Naive thymus-derived CD4-positive, alpha-beta T cell (primary cell): Measurements from ENCODE around the gene GNG8. TPM values are rescaled to one million over a fixed set of nuclear protein-coding genes. Genes with fewer than 3 reads are reported as not detected.

Source experiments
- ATAC-seq: fragments of 150-1000 bp; cut with Tn5 transposase; 2 replicates; pipeline ENCODE4 v1.10.0; 2021; ENCODE audit warnings: mild to moderate bottlenecking, moderate library complexity
- CTCF ChIA-PET: fragments of 350-600 bp; sonication (Branson Sonifier 250); formaldehyde crosslinking; loops from one replicate; lab custom pipeline; 2021; ENCODE audit warnings: antibody characterized with exemption; lab: Charles Lee
- POLR2A ChIA-PET: fragments of 350-600 bp; sonication (Branson Sonifier 250); formaldehyde crosslinking; loops from one replicate; lab custom pipeline; 2021; ENCODE audit warnings: antibody characterized with exemption, inconsistent platforms; lab: Charles Lee
- DNase-seq, 9 donors: peaks; one replicate each; pipeline versions ENCODE4 v3.0.0 to v3.0.0-alpha.2; 2020 to 2022; ENCODE audit warnings: mixed read lengths in 1 of 9
- H3K27ac ChIP-seq: one replicate; pipeline ENCODE4 v1.7.0; 2013; ENCODE audit warnings: mild to moderate bottlenecking, low read depth, low read length, moderate library complexity
- H3K27me3 ChIP-seq, 2 donors: one replicate each; pipeline ENCODE4 v1.7.0; 2013; ENCODE audit warnings: low read length in 2 of 2, mild to moderate bottlenecking in 2 of 2, moderate library complexity in 2 of 2; ENCODE audit not compliant: control insufficient read depth in 2 of 2, insufficient read depth in 2 of 2
- H3K36me3 ChIP-seq, 3 experiments: 1 replicate in 2 of 3; 2 replicates in 1 of 3; pipeline ENCODE4 v1.7.0; 2013; ENCODE audit warnings: low read length in 3 of 3, mild to moderate bottlenecking in 3 of 3, moderate library complexity in 1 of 3; ENCODE audit not compliant: insufficient read depth in 3 of 3, control insufficient read depth in 2 of 3
- H3K4me1 ChIP-seq, 2 donors: one replicate each; pipeline ENCODE4 v1.7.0; 2013; ENCODE audit warnings: low read length in 2 of 2, mild to moderate bottlenecking in 2 of 2, moderate library complexity in 1 of 2; ENCODE audit not compliant: control insufficient read depth in 2 of 2, insufficient read depth in 2 of 2
- H3K4me3 ChIP-seq: 2 replicates; pipeline ENCODE4 v1.7.0; 2013; ENCODE audit warnings: mild to moderate bottlenecking, low read length
- H3K9me3 ChIP-seq, 3 experiments: 1 replicate in 2 of 3; 2 replicates in 1 of 3; pipeline ENCODE4 v1.7.0; 2013; ENCODE audit warnings: low read length in 3 of 3; ENCODE audit not compliant: control insufficient read depth in 2 of 3
- H3K27ac Mint-ChIP-seq, 9 donors: one replicate each; pipeline ENCODE4 v1.8.0; 2020 to 2022; ENCODE audit warnings: mixed read lengths in 9 of 9, mild to moderate bottlenecking in 8 of 9, moderate library complexity in 5 of 9, inconsistent platforms in 2 of 9
- H3K27me3 Mint-ChIP-seq, 5 donors: one replicate each; pipeline ENCODE4 v1.8.0; 2021 to 2022; ENCODE audit warnings: mixed read lengths in 5 of 5, mild to moderate bottlenecking in 1 of 5
- H3K36me3 Mint-ChIP-seq, 5 donors: one replicate each; pipeline ENCODE4 v1.8.0; 2020 to 2022; ENCODE audit warnings: mixed read lengths in 5 of 5, mild to moderate bottlenecking in 3 of 5, inconsistent platforms in 1 of 5
- H3K4me1 Mint-ChIP-seq, 7 donors: one replicate each; pipeline ENCODE4 v1.8.0; 2020 to 2022; ENCODE audit warnings: mixed read lengths in 7 of 7, mild to moderate bottlenecking in 3 of 7, inconsistent platforms in 1 of 7
- H3K4me3 Mint-ChIP-seq, 10 donors: one replicate each; pipeline ENCODE4 v1.8.0; 2020 to 2022; ENCODE audit warnings: mild to moderate bottlenecking in 10 of 10, mixed read lengths in 10 of 10, moderate library complexity in 6 of 10, inconsistent platforms in 2 of 10
- H3K9me3 Mint-ChIP-seq, 11 donors: one replicate each; pipeline ENCODE4 v1.8.0; 2020 to 2022; ENCODE audit warnings: mixed read lengths in 11 of 11, mild to moderate bottlenecking in 4 of 11, inconsistent platforms in 1 of 11, moderate library complexity in 1 of 11
- intact Hi-C, 2 donors: fragments of 100-400 bp; cut with micrococcal nuclease; formaldehyde crosslinking; loops; one replicate each; pipeline ENCODE4 v1.15.1; 2023
- polyA plus RNA-seq, 2 donors: library from polyadenylated mRNA; unstranded; fragments of 300-500 nt; fragmentation: Illumina TruSeq; gene quantifications; one replicate each; pipeline ENCODE4 v1.2.3, GENCODE V29; 2021
- total RNA-seq, 6 experiments: library from RNA in 5 of 6; stranded (reverse) in 5 of 6; gene quantifications; 1 replicate in 5 of 6; 2 replicates in 1 of 6; pipeline ENCODE4 v1.2.3 and lab custom pipeline; 2021 to 2026

The GNG8 gene
- total and polyA plus RNA-seq, 7 experiments from 2014 or later, result 3.2 to 12.3 (median 9.7) TPM; not detected in 4

GRCh38 chr19:46639358-46640182, 3.6 kb upstream of the GNG8 start:
- ChIA-PET POLR2A (interaction anchor here (0.7 to 1.1 kb wide), 2 partner anchors 13 to 22 kb away, joined by 3 to 5 read pairs; no protein-coding TSS in a partner anchor), CTCF (interaction anchor here (0.7 kb wide), 1 partner anchor 21 kb away, joined by 3 read pairs; no protein-coding TSS in a partner anchor)
- H3K27ac ChIP-seq, result peak overlapping the region; percentile 72
- Mint-ChIP-seq H3K4me1 (peaks cover 0 to 16% (median 7%) of the 10 kb centered on the region in 7 donors), H3K4me3 (peak overlapping the region in 5 of 10 donors; percentile 12 to 71 (median 51)), H3K9me3 (no peaks in the 10 kb centered on the region), H3K36me3 (no peaks in the 10 kb centered on the region), H3K27ac (peak overlapping the region in 1 of 9 donors; percentile 7), H3K27me3 (peaks cover 0 to 29% (median 5%) of the 10 kb centered on the region in 5 donors)
- H3K4me3 ChIP-seq, result peak overlapping the region; percentile 48
- no peaks in the 10 kb centered on the region for H3K36me3 ChIP-seq
- H3K27me3 ChIP-seq, result no peaks in the 10 kb centered on the region
- DNase-seq, result peak in 1 of 9 donors; percentile 49
- H3K4me1 ChIP-seq, result peaks cover 16 to 22% of the 10 kb centered on the region in 2 donors
- no peaks in the 10 kb centered on the region for H3K9me3 ChIP-seq
- intact Hi-C loops, result no loop called here
- peak; percentile 21 for ATAC-seq

GRCh38 chr19:46637224-46637623, 1.2 kb upstream of the GNG8 start:
- Histone ChIP-seq H3K36me3 (no peaks in the 10 kb centered on the region), H3K27ac (peak overlapping the region; percentile 72), H3K27me3 (no peaks in the 10 kb centered on the region), H3K4me3 (no peak overlapping the region), H3K9me3 (no peaks in the 10 kb centered on the region), H3K4me1 (peaks cover 28 to 32% of the 10 kb centered on the region in 2 donors)
- intact Hi-C loops, result no loop called here
- ChIA-PET CTCF (interaction anchor here (0.6 to 1.9 kb wide), 9 partner anchors 15 to 97 kb away, joined by 3 to 9 read pairs (median 5); partner anchors contain the start of gene DACT3), POLR2A (interaction anchor here (0.6 to 0.9 kb wide), 2 partner anchors 25 to 27 kb away, joined by 5 read pairs; no protein-coding TSS in a partner anchor)
- Mint-ChIP-seq H3K36me3 (peaks cover 0 to 3% (median 0%) of the 10 kb centered on the region in 5 donors), H3K9me3 (no peaks in the 10 kb centered on the region), H3K27me3 (peaks cover 0 to 22% (median 5%) of the 10 kb centered on the region in 5 donors), H3K4me3 (no peak overlapping the region), H3K27ac (no peak overlapping the region), H3K4me1 (peaks cover 10 to 37% (median 22%) of the 10 kb centered on the region in 7 donors)
- ATAC-seq (no peak), DNase-seq (no peak)

GRCh38 chr19:46634656-46635218, 1.3 kb downstream of the GNG8 start:
- peak overlapping the region; percentile 44 for H3K27ac ChIP-seq
- intact Hi-C loops, result loop anchor here (1.0 to 5.0 kb wide), 6 partner anchors 20 to 1227 kb away; partner anchors contain the start of genes DACT3 (in 2 of the 2), POLR1G (in 1 of the 2), PPP1R13L (in 1 of the 2) and ZC3H4 (in 1 of the 2)
- no peaks in the 10 kb centered on the region for H3K27me3 ChIP-seq
- H3K36me3 ChIP-seq, result no peaks in the 10 kb centered on the region
- POLR2A ChIA-PET, result interaction anchor here (1.9 to 5.2 kb wide), 5 partner anchors 13 to 34 kb away, joined by 6 to 40 read pairs (median 23); partner anchors contain the start of genes CALM3 and DACT3
- no peaks in the 10 kb centered on the region for H3K9me3 Mint-ChIP-seq
- DNase-seq (no peak), ATAC-seq (no peak)
- H3K27ac Mint-ChIP-seq, result peak overlapping the region in 3 of 9 donors; percentile 66 to 96 (median 84)
- H3K4me3 Mint-ChIP-seq, result peak overlapping the region in 9 of 10 donors; percentile 32 to 90 (median 87)
- H3K36me3 Mint-ChIP-seq, result peaks cover 0 to 3% (median 0%) of the 10 kb centered on the region in 5 donors
- no peaks in the 10 kb centered on the region for H3K9me3 ChIP-seq
- H3K27me3 Mint-ChIP-seq, result peaks cover 0 to 13% (median 0%) of the 10 kb centered on the region in 5 donors
- peaks cover 28% of the 10 kb centered on the region in 2 donors for H3K4me1 ChIP-seq
- H3K4me1 Mint-ChIP-seq, result peaks cover 10 to 31% (median 22%) of the 10 kb centered on the region in 7 donors
- H3K4me3 ChIP-seq, result peak overlapping the region; percentile 40
- CTCF ChIA-PET, result interaction anchor here (1.6 to 2.2 kb wide), 2 partner anchors 20 to 23 kb away, joined by 5 to 7 read pairs; no protein-coding TSS in a partner anchor

GRCh38 chr19:46634045-46634655, 1.9 kb downstream of the GNG8 start:
- Histone ChIP-seq H3K4me1 (peaks cover 22 to 23% of the 10 kb centered on the region in 2 donors), H3K27ac (peak overlapping the region; percentile 90), H3K9me3 (no peaks in the 10 kb centered on the region), H3K36me3 (no peaks in the 10 kb centered on the region), H3K4me3 (peak overlapping the region; percentile 62), H3K27me3 (no peaks in the 10 kb centered on the region)
- intact Hi-C loops, result loop anchor here (1.0 to 5.0 kb wide), 6 partner anchors 20 to 1227 kb away; partner anchors contain the start of genes DACT3 (in 2 of the 2), POLR1G (in 1 of the 2), PPP1R13L (in 1 of the 2) and ZC3H4 (in 1 of the 2)
- ChIA-PET CTCF (interaction anchor here (1.6 to 2.2 kb wide), 3 partner anchors 16 to 22 kb away, joined by 5 to 7 read pairs (median 7); no protein-coding TSS in a partner anchor), POLR2A (interaction anchor here (0.7 to 5.2 kb wide), 9 partner anchors 10 to 683 kb away, joined by 3 to 40 read pairs (median 15); partner anchors contain the start of genes CALM3, DACT3 and PTGIR)
- peak; percentile 86 to 99 (median 97) for DNase-seq
- Mint-ChIP-seq H3K4me3 (peak overlapping the region in 9 of 10 donors; percentile 81 to 90 (median 87)), H3K36me3 (peaks cover 0 to 3% (median 0%) of the 10 kb centered on the region in 5 donors), H3K4me1 (peaks cover 10 to 32% (median 23%) of the 10 kb centered on the region in 7 donors), H3K9me3 (no peaks in the 10 kb centered on the region), H3K27ac (peak overlapping the region in 8 of 9 donors; percentile 66 to 98 (median 94)), H3K27me3 (peaks cover 0 to 13% (median 0%) of the 10 kb centered on the region in 5 donors)
- peak; percentile 91 for ATAC-seq

GRCh38 chr19:46633130-46633529, 2.9 kb downstream of the GNG8 start:
- H3K27me3 ChIP-seq, result no peaks in the 10 kb centered on the region
- Mint-ChIP-seq H3K9me3 (no peaks in the 10 kb centered on the region), H3K27ac (peak overlapping the region in 7 of 9 donors; percentile 66 to 98 (median 96)), H3K36me3 (peaks cover 0 to 3% (median 0%) of the 10 kb centered on the region in 5 donors), H3K27me3 (peaks cover 0 to 13% (median 0%) of the 10 kb centered on the region in 5 donors), H3K4me3 (peak overlapping the region in 9 of 10 donors; percentile 59 to 90 (median 87)), H3K4me1 (peaks cover 10 to 35% (median 26%) of the 10 kb centered on the region in 7 donors)
- no peak for DNase-seq
- no peak for ATAC-seq
- H3K4me1 ChIP-seq, result peaks cover 15 to 20% of the 10 kb centered on the region in 2 donors
- CTCF ChIA-PET, result interaction anchor here (1.6 to 2.2 kb wide), 3 partner anchors 15 to 21 kb away, joined by 5 to 7 read pairs (median 7); no protein-coding TSS in a partner anchor
- POLR2A ChIA-PET, result interaction anchor here (0.7 to 5.2 kb wide), 10 partner anchors 9 to 1938 kb away, joined by 3 to 40 read pairs (median 10); partner anchors contain the start of genes CALM3, DACT3, PTGIR and ZC3H4
- H3K4me3 ChIP-seq, result peak overlapping the region; percentile 62
- intact Hi-C loops, result loop anchor here in 1 of 2 donors (5.0 kb wide), 1 partner anchor 1226 kb away; the partner anchor contains the start of genes POLR1G and PPP1R13L
- peak overlapping the region; percentile 90 for H3K27ac ChIP-seq
- H3K36me3 ChIP-seq, result no peaks in the 10 kb centered on the region
- H3K9me3 ChIP-seq, result no peaks in the 10 kb centered on the region
